Right lobe of liver (tissue), 6 donors: ENCODE results near the gene RABGEF1. TPM values are rescaled to one million over a fixed set of nuclear protein-coding genes. Genes with fewer than 3 reads are reported as not detected.
"Not testable (repeated sequence)": the region's sequence is repeated elsewhere in the genome, so short reads cannot be mapped to it uniquely, and the experiment has no call there.

ENCODE experiments used
- ATAC-seq, 4 donors: fragments of 200-7000 bp; cut with Tn5 transposase; one replicate each; pipeline ENCODE4 v1.9.1; 2020; ENCODE audit warnings: mild to moderate bottlenecking in 4 of 4, moderate library complexity in 4 of 4
- DNase-seq, 3 donors: peaks; one replicate each; pipeline ENCODE4 v3.0.0-alpha.2; 2020
- H3K27ac ChIP-seq, 3 donors: fragments of 200-600 bp; one replicate each; pipeline ENCODE4 v1.8.0; 2022
- H3K27me3 ChIP-seq, 2 donors: fragments of 200-600 bp; one replicate each; pipeline ENCODE4 v1.8.0; 2022
- H3K36me3 ChIP-seq, 4 donors: fragments of 200-600 bp; sonication (generic) in 1 of 4; one replicate each; pipeline versions ENCODE4 v1.5.1 to v1.8.0; 2017 to 2022; ENCODE audit warnings: control low read depth in 1 of 4
- H3K4me1 ChIP-seq, 4 donors: fragments of 200-600 bp; sonication (generic) in 1 of 4; one replicate each; pipeline versions ENCODE4 v1.5.1 to v1.8.0; 2017 to 2022; ENCODE audit warnings: control low read depth in 1 of 4
- H3K4me3 ChIP-seq, 3 donors: fragments of 200-600 bp; one replicate each; pipeline ENCODE4 v1.8.0; 2022
- H3K9me3 ChIP-seq, 4 donors: fragments of 200-600 bp; sonication (generic) in 1 of 4; one replicate each; pipeline versions ENCODE4 v1.5.1 to v1.8.0; 2017 to 2022; ENCODE audit warnings: control low read depth in 1 of 4
- CTCF ChIP-seq, 4 donors: fragments of 200-600 bp in 3 of 4; fragments of 450-650 bp in 1 of 4; IDR thresholded peaks; one replicate each; pipeline versions ENCODE4 v1.5.1 to v1.8.0; 2016 to 2022; ENCODE audit warnings: antibody characterized with exemption in 4 of 4, mild to moderate bottlenecking in 2 of 4
- POLR2A ChIP-seq: fragments of 450-650 bp; IDR thresholded peaks from one replicate; pipeline ENCODE4 v1.6.1; 2017; ENCODE audit warnings: antibody characterized with exemption, mild to moderate bottlenecking
- WGBS: methylation state at CpG from one replicate; pipeline ENCODE4 v1.1.6; 2018; ENCODE audit warnings: low coverage, low lambda C conversion rate; ENCODE audit not compliant: insufficient coverage; ENCODE audit errors: missing lambda C conversion rate; 5-methylcytosine and 5-hydroxymethylcytosine counted together
- intact Hi-C, 2 donors: fragments of 100-400 bp; cut with DNase I; formaldehyde crosslinking; loops; one replicate each; pipeline versions ENCODE4 v1.11.2 to v1.14.1; 2022
- total RNA-seq, 6 experiments: library from RNA; depleted of rRNA in 2 of 6; stranded (reverse); fragments of >200 nt in 2 of 6; fragmentation: NEBNext Ultra II Directional in 3 of 6; extraction: Animal tissue kit (Norgen Biotek cat#: 25700) in 3 of 6; gene quantifications; one replicate each; pipeline versions ENCODE4 v1.1.0 to v1.2.4, GENCODE V29; 2016 to 2023
- donor health status: DM: no; HTN: yes; CAD: no.
- donor health status: DM: no; HTN: no; CAD: no.
- donor health status: DM: no; HTN: no; CAD: no.
- donor health status: DM: no; HTN: yes; CAD: no.
- donor health status: DM: no; HTN: yes; CAD: no.

RABGEF1 gene
- total RNA-seq, 6 experiments from 2014 or later = 7.3 to 13.8 (median 10.2) TPM

GRCh38 chr7:66826649-66827048 is 86.1 kb downstream of the RABGEF1 start:
- Histone ChIP-seq H3K27me3 (no peaks in the 10 kb centered on the region), H3K9me3 (no peaks in the 10 kb centered on the region), H3K4me1 (no peaks in the 10 kb centered on the region), H3K36me3 (no peaks in the 10 kb centered on the region), H3K27ac (no peak overlapping the region), H3K4me3 (no peak overlapping the region)
- ATAC-seq = no peak
- intact Hi-C loops = no loop called here
- WGBS = 90% methylated on average over 3 of the region's 3 CpGs
- DNase-seq = no peak
- TF ChIP-seq CTCF (IDR thresholded peaks at IDR 0.05) = no peak
- TF ChIP-seq POLR2A = no peak

- H3K4me1 ChIP-seq, ATAC-seq, intact Hi-C loops, H3K9me3 ChIP-seq, H3K4me3 ChIP-seq, H3K27me3 ChIP-seq, H3K27ac ChIP-seq, DNase-seq, H3K36me3 ChIP-seq: not testable (repeated sequence)
- 33% methylated on average over 1 of the region's 6 CpGs for WGBS
These were observed 90.4 kb downstream of the RABGEF1 start for GRCh38 chr7:66830976-66831375.

- no peak overlapping the region for H3K4me3 ChIP-seq
- no peaks in the 10 kb centered on the region for H3K27me3 ChIP-seq
- DNase-seq (no peak), ATAC-seq (peak in 2 of 4 donors; percentile 14 to 23)
- H3K36me3 ChIP-seq = no peaks in the 10 kb centered on the region
- TF ChIP-seq POLR2A = no peak
- no peak for TF ChIP-seq CTCF (IDR thresholded peaks at IDR 0.05)
- no peaks in the 10 kb centered on the region for H3K4me1 ChIP-seq
- WGBS = no CpG with 5 or more reads among the region's 12 CpGs
- intact Hi-C loops = no loop called here
- H3K9me3 ChIP-seq = no peaks in the 10 kb centered on the region
- no peak overlapping the region for H3K27ac ChIP-seq
These were observed 92.2 kb downstream of the RABGEF1 start for GRCh38 chr7:66832531-66833351.

- no peak overlapping the region for H3K4me3 ChIP-seq
- no peaks in the 10 kb centered on the region for H3K4me1 ChIP-seq
- no peaks in the 10 kb centered on the region for H3K36me3 ChIP-seq
- no peaks in the 10 kb centered on the region for H3K27me3 ChIP-seq
- WGBS = 48% methylated on average over 3 of the region's 5 CpGs
- intact Hi-C loops = no loop called here
- H3K27ac ChIP-seq = no peak overlapping the region
- no peak for DNase-seq
- ATAC-seq = peak in 3 of 4 donors; percentile 42 to 58 (median 56)
- no peaks in the 10 kb centered on the region for H3K9me3 ChIP-seq
- TF ChIP-seq POLR2A = no peak
- TF ChIP-seq CTCF (IDR thresholded peaks at IDR 0.05) = peak in 2 of 4 donors; percentile 14 to 28
These were observed 96.5 kb downstream of the RABGEF1 start for GRCh38 chr7:66837007-66837406.

GRCh38 chr7:66837661-66838060 is 97.1 kb downstream of the RABGEF1 start:
- Histone ChIP-seq H3K27me3 (no peaks in the 10 kb centered on the region), H3K4me3 (no peak overlapping the region), H3K27ac (no peak overlapping the region), H3K9me3 (no peaks in the 10 kb centered on the region), H3K36me3 (no peaks in the 10 kb centered on the region), H3K4me1 (no peaks in the 10 kb centered on the region)
- 92% methylated on average over 5 of the region's 9 CpGs for WGBS
- TF ChIP-seq POLR2A = no peak
- ATAC-seq = peak in 1 of 4 donors; percentile 20
- intact Hi-C loops = no loop called here
- no peak for DNase-seq
